H1 (cell line): Measurements from ENCODE around the gene USF1.

Experiments used
- CTCF ChIP-seq, 3 experiments: IDR thresholded peaks; 1 replicate in 2 of 3; 2 replicates in 1 of 3; pipeline versions ENCODE4 v1.5.1 to v1.6.1; 2011; ENCODE audit warnings: low read length in 3 of 3, mild to moderate bottlenecking in 3 of 3, inconsistent platforms in 2 of 3, low read depth in 1 of 3, moderate library complexity in 1 of 3; ENCODE audit not compliant: insufficient read depth in 1 of 3; ENCODE audit errors: control extremely low read depth in 1 of 3
- EGR1 ChIP-seq: IDR thresholded peaks from 2 replicates; pipeline ENCODE4 v1.6.1; 2011; ENCODE audit warnings: low read depth, low read length, borderline replicate concordance
- NRF1 ChIP-seq: IDR thresholded peaks from 2 replicates; pipeline ENCODE4 v1.6.1; 2011; ENCODE audit warnings: mild to moderate bottlenecking, low read depth, low read length, improper control_type of control experiment
- POU5F1 ChIP-seq: IDR thresholded peaks from 2 replicates; pipeline ENCODE4 v1.6.1; 2011; ENCODE audit warnings: low read depth, mild to moderate bottlenecking, low read length, moderate library complexity
- YY1 ChIP-seq: IDR thresholded peaks from 2 replicates; pipeline ENCODE4 v1.6.1; 2011; ENCODE audit warnings: low read depth, mild to moderate bottlenecking, low read length

GRCh38 chr1:161069731-161070270 is 24.0 kb upstream of the USF1 start, which contains the start of gene ARHGAP30:
- TF ChIP-seq YY1 (no peak), NRF1 (no peak), EGR1 (no peak), CTCF (IDR thresholded peaks at IDR 0.05; ENCODE audit: control extremely low read depth in 1 of 3, insufficient read depth in 1 of 3, low read depth in 1 of 3, low read length in 3 of 3) (no peak), POU5F1 (no peak)
